Neural progenitor cell (in vitro differentiated cells): ENCODE data around the gene SMARCAL1. TPM values are rescaled to one million over a fixed set of nuclear protein-coding genes. Genes with fewer than 3 reads are reported as not detected.

Source experiments
- DNase-seq: peaks from one replicate; pipeline ENCODE4 v3.0.0-alpha.2; 2016; ENCODE audit warnings: low spot score
- H2AFZ ChIP-seq: fragments of 200-600 bp; sonication (generic); replicated peaks from 2 replicates; pipeline ENCODE4 v1.6.1; 2016; ENCODE audit warnings: antibody characterized with exemption
- H3F3A ChIP-seq: fragments of 200-600 bp; sonication (generic); 2 replicates; pipeline ENCODE4 v1.6.1; 2016; ENCODE audit warnings: antibody characterized with exemption, low read depth
- H3K27ac ChIP-seq: fragments of 200-600 bp; sonication (generic); 2 replicates; pipeline ENCODE4 v1.5.1; 2016; ENCODE audit warnings: mild to moderate bottlenecking
- H3K27me3 ChIP-seq: fragments of 200-600 bp; sonication (generic); 2 replicates; pipeline ENCODE4 v1.6.1; 2016; ENCODE audit warnings: mild to moderate bottlenecking, moderate library complexity
- H3K36me3 ChIP-seq: fragments of 200-600 bp; sonication (generic); 2 replicates; pipeline ENCODE4 v1.5.1; 2016
- H3K4me1 ChIP-seq: fragments of 200-600 bp; sonication (generic); 2 replicates; pipeline ENCODE4 v1.6.1; 2016; ENCODE audit warnings: mixed run types
- H3K4me2 ChIP-seq: fragments of 200-600 bp; sonication (generic); 2 replicates; pipeline ENCODE4 v1.6.1; 2016
- H3K4me3 ChIP-seq: fragments of 200-600 bp; sonication (generic); 2 replicates; pipeline ENCODE4 v1.5.1; 2016
- H3K79me2 ChIP-seq: fragments of 200-600 bp; sonication (generic); 2 replicates; pipeline ENCODE4 v1.6.1; 2016; ENCODE audit warnings: low read depth
- H3K9ac ChIP-seq: fragments of 200-600 bp; sonication (generic); 2 replicates; pipeline ENCODE4 v1.6.1; 2016
- H3K9me3 ChIP-seq: fragments of 200-600 bp; sonication (generic); 2 replicates; pipeline ENCODE4 v1.5.1; 2016; ENCODE audit warnings: low read depth
- H4K20me1 ChIP-seq: fragments of 200-600 bp; sonication (generic); 2 replicates; pipeline ENCODE4 v1.6.1; 2016; ENCODE audit warnings: low read depth
- H3K27ac Mint-ChIP-seq: 3 replicates; pipeline ENCODE4 v1.8.0; 2021; ENCODE audit warnings: mixed read lengths
- H3K27me3 Mint-ChIP-seq: 2 replicates; pipeline ENCODE4 v1.8.0; 2022; ENCODE audit warnings: low read depth, mild to moderate bottlenecking, inconsistent platforms, moderate library complexity, mixed read lengths; ENCODE audit not compliant: insufficient read depth
- H3K36me3 Mint-ChIP-seq: 3 replicates; pipeline ENCODE4 v1.8.0; 2021; ENCODE audit warnings: mixed read lengths
- H3K4me1 Mint-ChIP-seq: 3 replicates; pipeline ENCODE4 v1.8.0; 2021; ENCODE audit warnings: mixed read lengths
- H3K4me3 Mint-ChIP-seq: 3 replicates; pipeline ENCODE4 v1.8.0; 2021; ENCODE audit warnings: mild to moderate bottlenecking, moderate library complexity, mixed read lengths
- H3K9me3 Mint-ChIP-seq: 3 replicates; pipeline ENCODE4 v1.8.0; 2020; ENCODE audit warnings: mixed read lengths
- CTCF ChIP-seq: fragments of 200-600 bp; sonication (generic); IDR thresholded peaks from 2 replicates; pipeline ENCODE4 v1.5.1; 2017; ENCODE audit warnings: antibody characterized with exemption, mild to moderate bottlenecking
- EZH2 ChIP-seq: fragments of 200-600 bp; sonication (generic); IDR thresholded peaks from 2 replicates; pipeline ENCODE4 v1.6.1; 2017; ENCODE audit warnings: antibody characterized with exemption, mild to moderate bottlenecking, moderate library complexity
- EZH2phosphoT487 ChIP-seq: fragments of 200-600 bp; sonication (generic); IDR thresholded peaks from 2 replicates; pipeline ENCODE4 v1.6.1; 2017; ENCODE audit warnings: antibody characterized with exemption
- total RNA-seq: library from RNA; depleted of rRNA; stranded (reverse); fragments of >200 nt; gene quantifications from 2 replicates; pipeline ENCODE4 v1.2.3, GENCODE V29; 2015; ENCODE audit warnings: low replicate concordance

Gene SMARCAL1
- total RNA-seq, 1 donor from 2014 or later: 21.9 TPM

- Histone ChIP-seq H3K36me3 (no peaks in the 10 kb centered on the region), H3K4me1 (no peaks in the 10 kb centered on the region), H2AFZ (no peak overlapping the region), H3K9ac (no peak overlapping the region), H3K27me3 (no peaks in the 10 kb centered on the region), H3K27ac (no peak overlapping the region), H3K9me3 (no peaks in the 10 kb centered on the region), H3K4me2 (no peak overlapping the region), H4K20me1 (no peaks in the 10 kb centered on the region), H3K79me2 (no peaks in the 10 kb centered on the region), H3K4me3 (no peak overlapping the region), H3F3A (no peaks in the 10 kb centered on the region)
- Mint-ChIP-seq H3K4me3 (no peak overlapping the region), H3K36me3 (peaks cover 52% of the 10 kb centered on the region), H3K9me3 (peaks cover 2% of the 10 kb centered on the region), H3K4me1 (no peaks in the 10 kb centered on the region), H3K27me3 (peaks cover 3% of the 10 kb centered on the region), H3K27ac (no peak overlapping the region)
- TF ChIP-seq EZH2phosphoT487: no peak
- no peak for TF ChIP-seq CTCF
- no peak for TF ChIP-seq EZH2
- DNase-seq: no peak
Observed at GRCh38 chr2:216428618-216429350, 16.5 kb downstream of the SMARCAL1 start.

GRCh38 chr2:216429428-216429827, 17.1 kb downstream of the SMARCAL1 start:
- Histone ChIP-seq H3K9ac (no peak overlapping the region), H4K20me1 (no peaks in the 10 kb centered on the region), H3K4me1 (no peaks in the 10 kb centered on the region), H3K4me3 (no peak overlapping the region), H2AFZ (no peak overlapping the region), H3K9me3 (no peaks in the 10 kb centered on the region), H3K27me3 (no peaks in the 10 kb centered on the region), H3K36me3 (no peaks in the 10 kb centered on the region), H3F3A (no peaks in the 10 kb centered on the region), H3K79me2 (no peaks in the 10 kb centered on the region), H3K27ac (no peak overlapping the region), H3K4me2 (no peak overlapping the region)
- H3K9me3 Mint-ChIP-seq: peaks cover 2% of the 10 kb centered on the region
- H3K27me3 Mint-ChIP-seq: peaks cover 5% of the 10 kb centered on the region
- no peak for TF ChIP-seq EZH2
- TF ChIP-seq EZH2phosphoT487: no peak
- no peak for TF ChIP-seq CTCF
- H3K4me3 Mint-ChIP-seq: no peak overlapping the region
- H3K27ac Mint-ChIP-seq: no peak overlapping the region
- DNase-seq: no peak
- no peaks in the 10 kb centered on the region for H3K4me1 Mint-ChIP-seq
- H3K36me3 Mint-ChIP-seq: peaks cover 52% of the 10 kb centered on the region

GRCh38 chr2:216430811-216431530, 18.7 kb downstream of the SMARCAL1 start:
- no peak overlapping the region for H3K4me2 ChIP-seq
- H3K79me2 ChIP-seq: no peaks in the 10 kb centered on the region
- H3K27ac Mint-ChIP-seq: no peak overlapping the region
- H3K4me3 Mint-ChIP-seq: no peak overlapping the region
- H3K27me3 Mint-ChIP-seq: peaks cover 5% of the 10 kb centered on the region
- H3K36me3 ChIP-seq: no peaks in the 10 kb centered on the region
- no peak overlapping the region for H3K27ac ChIP-seq
- no peak overlapping the region for H2AFZ ChIP-seq
- H3K36me3 Mint-ChIP-seq: peaks cover 46% of the 10 kb centered on the region
- H3K4me1 Mint-ChIP-seq: no peaks in the 10 kb centered on the region
- H3K27me3 ChIP-seq: no peaks in the 10 kb centered on the region
- no peaks in the 10 kb centered on the region for H4K20me1 ChIP-seq
- DNase-seq: no peak
- no peak for TF ChIP-seq EZH2
- TF ChIP-seq CTCF: no peak
- no peak for TF ChIP-seq EZH2phosphoT487
- no peak overlapping the region for H3K4me3 ChIP-seq
- no peak overlapping the region for H3K9ac ChIP-seq
- H3F3A ChIP-seq: no peaks in the 10 kb centered on the region
- H3K9me3 Mint-ChIP-seq: no peaks in the 10 kb centered on the region
- no peaks in the 10 kb centered on the region for H3K4me1 ChIP-seq
- no peaks in the 10 kb centered on the region for H3K9me3 ChIP-seq
